Activated T-cell treated with anti-CD3 and anti-CD28 coated beads, Interleukin-2, amount 50 U/mL, for 48 hours (primary cell): ENCODE data around the gene SPEM3.
A peak's percentile ranks its signal among the peaks of the same experiment; 100 is the strongest.
"Not testable (repeated sequence)": the region's sequence is repeated elsewhere in the genome, so short reads cannot be mapped to it uniquely, and the experiment has no call there.

Experiments
- DNase-seq, 2 experiments: peaks; one replicate each; pipeline ENCODE4 v3.0.0-alpha.2; 2020

The SPEM3 gene

GRCh38 chr17:7443499-7444485 is 15.1 kb downstream of the SPEM3 start:
- DNase-seq, result no peak

DNA sequence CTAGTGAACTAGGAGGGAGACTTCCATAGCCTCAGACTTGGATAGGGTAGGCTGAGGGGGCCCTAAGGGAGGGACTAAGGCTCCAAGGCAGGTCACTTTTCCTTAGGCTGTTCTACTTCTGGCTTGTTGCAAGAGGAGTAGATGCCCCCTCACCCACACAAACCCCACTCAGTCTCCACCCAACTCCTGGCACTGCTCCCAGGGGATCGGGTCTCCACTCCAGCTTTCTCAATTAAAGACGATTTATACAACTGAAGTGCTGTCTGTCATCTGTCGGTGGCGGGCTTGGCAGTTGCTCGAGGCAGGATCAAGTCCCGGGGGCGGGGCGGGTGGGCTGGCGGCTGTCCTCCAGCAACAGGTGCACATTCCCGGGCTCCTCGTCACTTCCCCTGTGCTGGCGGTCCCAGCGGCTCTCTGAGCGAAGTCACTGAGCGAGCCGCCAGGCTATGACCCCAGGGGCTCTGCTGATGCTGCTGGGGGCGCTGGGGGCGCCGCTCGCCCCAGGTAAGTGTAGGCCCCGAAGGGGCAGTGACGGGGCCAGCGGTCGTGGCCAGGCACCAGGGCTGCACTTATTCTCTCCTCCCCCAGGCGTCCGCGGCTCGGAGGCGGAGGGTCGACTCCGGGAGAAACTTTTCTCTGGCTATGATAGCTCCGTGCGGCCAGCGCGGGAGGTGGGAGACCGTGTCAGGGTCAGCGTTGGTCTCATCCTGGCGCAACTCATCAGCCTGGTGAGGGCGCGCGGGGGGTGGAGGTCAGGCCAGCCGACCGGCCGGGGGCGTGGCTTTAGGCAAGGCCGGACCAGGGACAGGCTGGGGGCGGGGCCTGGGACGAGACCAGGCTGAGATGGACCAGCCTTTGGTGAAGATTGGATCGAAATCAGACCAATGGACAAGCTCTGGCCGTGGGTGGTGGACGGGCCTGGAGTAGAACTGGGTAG is 16.3 kb downstream of the SPEM3 start, which contains the start of gene CHRNB1:
Gene CHRNB1 (plus strand): TSS at position 380 of the 937 bp plus-strand sequence. CDS start 67 bp downstream, at position 447.
- DNase-seq, result peak in 1 of 2 experiments; percentile 28

DNA sequence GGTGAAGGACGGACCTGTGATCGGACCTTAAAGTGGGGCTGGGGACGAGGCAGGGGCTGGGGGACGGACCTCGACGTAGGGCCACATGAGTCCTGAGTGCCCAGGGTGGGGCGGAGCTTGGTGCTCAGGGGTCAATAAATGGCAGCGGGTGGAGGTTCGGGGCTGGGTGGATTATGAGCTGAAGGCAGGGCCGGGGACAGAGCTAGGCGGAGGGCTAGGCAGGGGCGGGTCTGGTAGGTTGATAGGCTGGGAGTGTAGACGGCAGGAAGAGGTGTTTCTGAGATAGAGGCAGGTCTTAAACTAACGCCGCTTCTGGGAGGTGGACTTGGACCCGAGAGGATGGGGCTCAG is 16.9 kb downstream of the SPEM3 start:
- peak in 1 of 2 experiments; percentile 41 for DNase-seq

- no peak for DNase-seq
Observed at GRCh38 chr17:7448461-7448860, 19.8 kb downstream of the SPEM3 start.

GRCh38 chr17:7459961-7460545 is 31.4 kb downstream of the SPEM3 start:
- DNase-seq, result no peak

DNA sequence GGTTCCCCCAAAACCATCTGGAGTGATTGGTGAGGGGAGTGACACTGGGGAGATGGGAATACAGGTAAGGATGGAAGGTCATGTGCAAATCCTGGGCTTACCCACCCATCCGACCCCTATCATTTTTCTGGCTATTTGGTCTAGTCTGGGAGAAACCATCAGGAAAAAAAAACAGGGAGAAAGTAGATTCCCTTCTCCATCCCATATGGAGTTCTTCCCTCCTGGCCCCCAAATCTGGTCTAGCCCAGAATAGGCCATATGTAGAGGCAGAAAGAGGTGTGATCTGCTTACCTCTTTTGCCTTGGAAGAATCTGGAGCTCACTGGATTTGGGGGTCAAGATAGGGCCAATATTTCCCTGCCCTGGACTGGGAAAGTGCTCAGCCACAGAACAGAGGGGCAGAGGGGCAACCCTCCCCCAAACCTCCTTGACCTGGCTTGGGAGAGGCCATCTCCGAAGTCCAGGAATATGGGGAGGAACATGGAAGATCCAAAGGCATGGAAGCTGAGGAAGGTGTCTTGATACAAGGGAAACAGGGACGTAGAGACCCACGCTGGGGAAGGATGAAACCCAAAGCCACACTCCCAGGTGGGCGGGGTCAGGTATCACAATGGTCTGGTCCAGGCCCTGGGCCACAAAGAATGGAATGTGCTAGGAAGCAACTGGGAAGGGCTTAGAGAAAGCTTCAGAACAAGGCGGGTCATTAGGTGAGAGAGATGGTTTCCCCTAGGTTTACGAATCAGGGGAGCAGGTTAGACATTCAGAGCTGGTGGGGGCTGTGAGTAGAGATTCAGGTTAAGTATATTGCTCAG is 32.4 kb downstream of the SPEM3 start:
- DNase-seq, result no peak

DNA sequence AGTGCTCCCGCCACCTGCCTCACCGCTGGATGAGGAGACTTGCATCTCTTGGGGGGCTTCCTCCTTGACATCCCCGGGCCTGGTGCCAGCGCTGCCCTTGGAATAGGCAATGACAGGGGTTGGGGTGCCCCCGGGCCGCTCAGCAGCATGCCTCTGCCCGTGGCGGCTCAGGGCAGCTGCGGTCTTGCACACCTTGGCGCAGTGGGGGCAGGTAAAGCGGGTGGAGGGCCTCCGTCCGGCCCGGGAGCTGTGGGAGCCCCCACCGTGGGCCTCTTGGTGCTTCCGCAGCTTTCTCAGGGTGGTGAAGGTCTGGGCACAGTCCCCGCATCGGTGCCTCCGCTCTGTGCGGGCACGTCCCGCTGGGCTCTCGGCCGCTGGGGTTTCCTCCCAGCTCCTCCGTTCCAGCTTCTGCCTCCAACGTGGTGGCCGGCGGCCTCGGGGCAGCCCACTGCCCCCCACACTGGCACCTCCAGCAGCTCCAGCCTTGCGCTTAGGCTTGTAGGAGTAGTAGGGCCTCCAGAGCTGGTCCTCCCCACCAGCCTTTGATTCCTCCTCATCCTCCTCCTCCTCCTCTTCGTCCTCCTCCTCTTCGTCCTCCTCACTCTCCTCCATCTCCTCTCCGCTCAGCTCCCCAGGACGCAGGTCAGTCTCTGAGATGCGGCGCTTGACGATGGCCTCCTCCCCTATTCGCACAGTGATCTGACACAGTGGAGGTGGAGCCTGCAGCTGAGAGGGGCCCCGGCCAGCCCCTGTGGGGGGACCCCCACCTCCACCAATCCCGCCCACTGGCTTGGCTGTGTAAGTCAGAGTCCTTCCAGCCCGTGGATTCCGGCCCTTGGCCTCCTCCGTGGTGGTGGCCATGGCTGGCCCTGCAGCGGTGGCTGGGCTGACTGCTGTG is 34.1 kb downstream of the SPEM3 start:
- no peak for DNase-seq

DNA sequence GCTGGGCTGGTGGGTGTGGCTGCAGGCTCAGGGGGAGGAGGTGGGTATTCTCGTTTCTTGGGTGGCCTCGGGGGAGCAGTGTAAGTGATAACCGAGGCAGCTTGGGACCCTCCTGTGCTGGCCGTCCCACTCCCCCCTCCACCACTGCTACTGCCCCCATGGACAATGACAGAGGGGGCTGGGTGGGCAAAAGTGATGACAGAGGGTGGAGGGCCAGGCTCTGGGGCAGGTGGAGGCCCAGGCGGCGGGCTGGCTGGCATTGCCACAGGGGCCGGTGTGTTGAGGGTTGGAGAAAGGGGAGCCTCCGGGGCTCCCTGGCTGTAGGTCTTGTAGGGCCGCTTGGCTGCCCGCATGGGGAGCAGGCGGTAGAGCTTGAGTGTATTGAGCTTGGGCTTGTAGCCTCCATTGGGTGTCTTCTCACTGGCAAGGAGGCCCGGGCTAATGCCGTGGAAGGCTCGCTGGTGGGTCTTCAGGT is 34.8 kb downstream of the SPEM3 start:
- DNase-seq, result no peak

- no peak for DNase-seq
Observed at GRCh38 chr17:7464081-7464480, 35.4 kb downstream of the SPEM3 start.

- no peak for DNase-seq
Observed at GRCh38 chr17:7465597-7466275, 37.1 kb downstream of the SPEM3 start.

- no peak for DNase-seq
Observed at GRCh38 chr17:7466318-7466638, 37.6 kb downstream of the SPEM3 start.

GRCh38 chr17:7466639-7467341 is 38.1 kb downstream of the SPEM3 start:
- DNase-seq, result no peak

- no peak for DNase-seq
Observed at GRCh38 chr17:7467498-7467897, 38.8 kb downstream of the SPEM3 start.

DNA sequence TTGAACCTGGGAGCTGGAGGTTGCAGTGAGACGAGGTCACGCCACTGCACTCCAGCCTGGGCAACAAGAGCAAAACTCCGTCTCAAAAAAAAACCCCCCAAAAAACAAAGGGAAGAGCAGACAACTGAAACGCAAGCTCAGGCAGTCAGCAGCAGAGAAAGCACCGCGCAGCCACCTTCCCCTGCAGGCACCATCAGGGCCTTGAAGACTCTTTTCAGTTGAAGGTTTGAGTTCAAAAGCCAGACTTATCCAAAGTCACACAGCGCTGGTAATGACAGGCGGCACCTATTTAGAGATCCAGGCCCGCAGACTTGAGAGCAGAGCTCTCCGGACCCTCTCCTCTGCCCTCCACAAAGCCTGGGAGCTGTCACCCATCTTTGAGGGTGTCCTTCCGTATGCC is 39.6 kb downstream of the SPEM3 start:
- DNase-seq, result no peak

- DNase-seq, result no peak
Observed at GRCh38 chr17:7468804-7469389, 40.2 kb downstream of the SPEM3 start.

GRCh38 chr17:7469843-7470242 is 41.2 kb downstream of the SPEM3 start:
- not testable (repeated sequence) for DNase-seq

- DNase-seq, result not testable (repeated sequence)
Observed at GRCh38 chr17:7470457-7470973, 41.9 kb downstream of the SPEM3 start.

DNA sequence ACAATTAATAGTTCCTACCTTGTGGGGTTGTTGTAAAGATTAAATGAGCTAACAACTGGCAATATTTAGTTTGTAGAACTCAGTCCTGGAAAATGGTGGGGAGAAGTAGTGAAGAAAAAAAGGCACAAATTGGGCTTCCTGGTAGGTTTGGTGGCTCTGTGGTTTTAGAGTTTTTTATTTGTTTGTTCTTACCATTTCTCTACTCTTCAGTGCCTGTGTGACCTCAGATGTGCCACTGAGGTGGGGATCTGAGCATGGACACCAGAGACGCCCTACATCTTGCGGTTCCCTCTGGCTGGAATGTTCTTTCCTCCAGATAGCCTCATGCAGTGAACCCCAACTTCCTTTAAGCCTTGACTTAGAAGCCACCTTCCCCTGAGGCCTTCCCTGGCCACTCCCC is 43.1 kb downstream of the SPEM3 start:
- DNase-seq, result no peak

DNA sequence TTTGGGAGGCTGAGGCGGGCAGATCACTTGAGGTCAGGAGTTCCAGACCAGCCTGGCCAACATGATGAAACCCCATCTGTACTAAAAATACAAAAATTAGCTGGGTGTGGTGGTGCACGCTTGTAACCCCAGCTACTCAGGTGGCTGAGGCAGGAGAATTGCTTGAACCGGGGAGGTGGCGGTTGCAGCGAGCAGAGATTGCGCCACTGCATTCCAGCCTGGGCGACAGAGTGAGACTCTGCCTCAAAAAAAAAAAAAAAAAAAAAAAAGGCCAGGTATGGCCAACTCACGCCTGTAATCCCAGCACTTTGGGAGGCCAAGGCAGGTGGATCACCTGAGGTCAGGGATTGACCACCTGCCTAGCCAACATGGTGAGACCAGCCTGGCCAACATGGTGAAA is 46.1 kb downstream of the SPEM3 start:
- not testable (repeated sequence) for DNase-seq
